MM.1S (cell line): Measurements from ENCODE around the gene RLN3.

ENCODE experiments used
- DNase-seq: peaks from one replicate; pipeline ENCODE4 v3.0.0-alpha.2; 2015
- H2AFZ ChIP-seq: fragments of 300-600 bp; sonication (generic); 2 replicates; pipeline ENCODE4 v1.6.0; 2016; ENCODE audit warnings: antibody characterized with exemption, low read length
- H3F3A ChIP-seq: fragments of 300-600 bp; sonication (generic); 2 replicates; pipeline ENCODE4 v1.6.1; 2016; ENCODE audit warnings: mild to moderate bottlenecking, antibody characterized with exemption, low read length, moderate library complexity, mixed read lengths; ENCODE audit not compliant: insufficient read depth
- H3K27ac ChIP-seq: fragments of 300-600 bp; sonication (generic); 2 replicates; pipeline ENCODE4 v1.5.1; 2016; ENCODE audit warnings: mild to moderate bottlenecking, low read length
- H3K27me3 ChIP-seq: fragments of 300-600 bp; sonication (generic); replicated peaks from 2 replicates; pipeline ENCODE4 v1.6.0; 2016; ENCODE audit warnings: low read length; ENCODE audit not compliant: insufficient read depth
- H3K36me3 ChIP-seq: fragments of 300-600 bp; sonication (generic); replicated peaks from 2 replicates; pipeline ENCODE4 v1.6.1; 2016; ENCODE audit warnings: mild to moderate bottlenecking, low read length, mixed read lengths; ENCODE audit not compliant: insufficient read depth
- H3K4me1 ChIP-seq: fragments of 300-600 bp; sonication (generic); 2 replicates; pipeline ENCODE4 v1.6.1; 2016; ENCODE audit warnings: low read length, mixed read lengths
- H3K4me2 ChIP-seq: fragments of 300-600 bp; sonication (generic); 2 replicates; pipeline ENCODE4 v1.6.0; 2016; ENCODE audit warnings: low read depth, low read length
- H3K4me3 ChIP-seq: fragments of 300-600 bp; sonication (generic); 2 replicates; pipeline ENCODE4 v1.5.1; 2016; ENCODE audit warnings: low read length, mixed read lengths
- H3K79me2 ChIP-seq: fragments of 300-600 bp; sonication (generic); 2 replicates; pipeline ENCODE4 v1.6.1; 2016; ENCODE audit warnings: mixed run types, low read length, mixed read lengths
- H3K9ac ChIP-seq: fragments of 300-600 bp; sonication (generic); 2 replicates; pipeline ENCODE4 v1.6.1; 2016; ENCODE audit warnings: low read length, mixed read lengths
- H3K9me2 ChIP-seq: fragments of 300-600 bp; sonication (generic); replicated peaks from 2 replicates; pipeline ENCODE4 v1.6.1; 2016; ENCODE audit warnings: mild to moderate bottlenecking, low read length, mixed read lengths; ENCODE audit not compliant: insufficient read depth
- H3K9me3 ChIP-seq: fragments of 300-600 bp; sonication (generic); replicated peaks from 2 replicates; pipeline ENCODE4 v1.6.1; 2016; ENCODE audit warnings: mild to moderate bottlenecking, low read length, mixed read lengths; ENCODE audit not compliant: insufficient read depth
- H4K20me1 ChIP-seq: fragments of 300-600 bp; sonication (generic); 2 replicates; pipeline ENCODE4 v1.6.1; 2016; ENCODE audit warnings: mild to moderate bottlenecking, low read length, moderate library complexity, mixed read lengths; ENCODE audit not compliant: insufficient read depth
- EZH2 ChIP-seq: fragments of 300-600 bp; sonication (generic); optimal IDR thresholded peaks from 2 replicates; pipeline ENCODE3; 2017; ENCODE audit warnings: low read depth, mild to moderate bottlenecking, antibody characterized with exemption, low read length, mixed read lengths
- EZH2phosphoT487 ChIP-seq: fragments of 300-600 bp; sonication (generic); IDR thresholded peaks from 2 replicates; pipeline ENCODE4 v1.6.1; 2018; ENCODE audit warnings: antibody characterized with exemption, low read length
- TF ChIP-seq, protein P1 (sequence below): fragments of 300-600 bp; sonication (generic); IDR thresholded peaks from 2 replicates; pipeline ENCODE4 v1.5.1; 2016; ENCODE audit warnings: antibody characterized with exemption, low read length, mixed read lengths

The RLN3 gene

GRCh38 chr19:13997631-13997962 lies 30.4 kb upstream of the RLN3 start:
- no peaks in the 10 kb centered on the region for H3K27me3 ChIP-seq

DNA sequence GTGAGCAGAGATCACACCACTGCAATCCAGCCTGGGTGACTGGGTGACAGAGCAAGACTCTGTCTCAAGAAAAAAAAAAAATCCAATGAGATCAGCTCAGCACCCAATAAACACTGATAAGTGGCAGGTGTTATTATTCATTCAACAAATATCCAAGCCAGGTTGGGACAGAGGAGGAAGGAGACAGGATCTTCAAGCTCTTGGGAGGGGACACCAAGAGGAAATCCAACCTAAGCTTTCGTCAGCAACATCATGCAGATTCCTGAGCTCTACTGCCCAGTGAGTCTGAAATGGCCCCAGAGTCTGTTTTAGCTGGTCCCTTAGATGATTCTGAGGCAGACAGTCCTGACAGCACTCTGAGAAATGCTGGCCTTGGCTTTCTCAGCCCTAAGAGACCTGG lies 29.5 kb upstream of the RLN3 start:
- Histone ChIP-seq H3K36me3 (no peaks in the 10 kb centered on the region), H4K20me1 (no peaks in the 10 kb centered on the region), H3K79me2 (peaks cover 31% of the 10 kb centered on the region), H3K27me3 (no peaks in the 10 kb centered on the region), H3K9me2 (no peaks in the 10 kb centered on the region), H2AFZ (no peak overlapping the region), H3K9ac (no peak overlapping the region), H3K4me3 (no peak overlapping the region), H3K27ac (no peak overlapping the region), H3K4me1 (no peaks in the 10 kb centered on the region), H3K9me3 (no peaks in the 10 kb centered on the region), H3K4me2 (no peak overlapping the region), H3F3A (no peaks in the 10 kb centered on the region)
- DNase-seq, result no peak
- TF ChIP-seq EZH2phosphoT487, result no peak
- TF ChIP-seq, protein P1, sequence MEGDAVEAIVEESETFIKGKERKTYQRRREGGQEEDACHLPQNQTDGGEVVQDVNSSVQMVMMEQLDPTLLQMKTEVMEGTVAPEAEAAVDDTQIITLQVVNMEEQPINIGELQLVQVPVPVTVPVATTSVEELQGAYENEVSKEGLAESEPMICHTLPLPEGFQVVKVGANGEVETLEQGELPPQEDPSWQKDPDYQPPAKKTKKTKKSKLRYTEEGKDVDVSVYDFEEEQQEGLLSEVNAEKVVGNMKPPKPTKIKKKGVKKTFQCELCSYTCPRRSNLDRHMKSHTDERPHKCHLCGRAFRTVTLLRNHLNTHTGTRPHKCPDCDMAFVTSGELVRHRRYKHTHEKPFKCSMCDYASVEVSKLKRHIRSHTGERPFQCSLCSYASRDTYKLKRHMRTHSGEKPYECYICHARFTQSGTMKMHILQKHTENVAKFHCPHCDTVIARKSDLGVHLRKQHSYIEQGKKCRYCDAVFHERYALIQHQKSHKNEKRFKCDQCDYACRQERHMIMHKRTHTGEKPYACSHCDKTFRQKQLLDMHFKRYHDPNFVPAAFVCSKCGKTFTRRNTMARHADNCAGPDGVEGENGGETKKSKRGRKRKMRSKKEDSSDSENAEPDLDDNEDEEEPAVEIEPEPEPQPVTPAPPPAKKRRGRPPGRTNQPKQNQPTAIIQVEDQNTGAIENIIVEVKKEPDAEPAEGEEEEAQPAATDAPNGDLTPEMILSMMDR, result no peak
- no peak for TF ChIP-seq EZH2

More at GRCh38 chr19:13997631-13997962, 30.4 kb upstream of the RLN3 start:
- no peak for TF ChIP-seq EZH2phosphoT487
- TF ChIP-seq EZH2, result no peak
- TF ChIP-seq, protein P1, result no peak
- H3K4me1 ChIP-seq, result no peaks in the 10 kb centered on the region
- H3K9me3 ChIP-seq, result no peaks in the 10 kb centered on the region
- no peak overlapping the region for H3K4me3 ChIP-seq
- no peak for DNase-seq
- H4K20me1 ChIP-seq, result no peaks in the 10 kb centered on the region
- no peaks in the 10 kb centered on the region for H3K9me2 ChIP-seq
- no peaks in the 10 kb centered on the region for H3K36me3 ChIP-seq
- H3K4me2 ChIP-seq, result no peak overlapping the region
- H3F3A ChIP-seq, result no peaks in the 10 kb centered on the region
- no peak overlapping the region for H3K9ac ChIP-seq
- no peak overlapping the region for H3K27ac ChIP-seq
- H2AFZ ChIP-seq, result no peak overlapping the region
- H3K79me2 ChIP-seq, result peaks cover 28% of the 10 kb centered on the region

GRCh38 chr19:13999085-13999484 lies 28.9 kb upstream of the RLN3 start:
- DNase-seq, result no peak
- H3K4me2 ChIP-seq, result no peak overlapping the region
- no peaks in the 10 kb centered on the region for H3K9me3 ChIP-seq
- TF ChIP-seq EZH2, result no peak
- H3K36me3 ChIP-seq, result no peaks in the 10 kb centered on the region
- no peak overlapping the region for H3K27ac ChIP-seq
- no peaks in the 10 kb centered on the region for H4K20me1 ChIP-seq
- H3K27me3 ChIP-seq, result no peaks in the 10 kb centered on the region
- H3K4me3 ChIP-seq, result no peak overlapping the region
- peaks cover 32% of the 10 kb centered on the region for H3K79me2 ChIP-seq
- no peaks in the 10 kb centered on the region for H3F3A ChIP-seq
- no peak overlapping the region for H2AFZ ChIP-seq
- no peak overlapping the region for H3K9ac ChIP-seq
- H3K9me2 ChIP-seq, result no peaks in the 10 kb centered on the region
- H3K4me1 ChIP-seq, result no peaks in the 10 kb centered on the region

GRCh38 chr19:14000691-14001375 lies 27.1 kb upstream of the RLN3 start:
- no peak overlapping the region for H3K9ac ChIP-seq
- no peak for TF ChIP-seq EZH2phosphoT487
- TF ChIP-seq, protein P1, result no peak
- no peak for TF ChIP-seq EZH2

More at GRCh38 chr19:14000691-14001375, 27.1 kb upstream of the RLN3 start:
- no peak for DNase-seq
- no peaks in the 10 kb centered on the region for H3K9me3 ChIP-seq
- no peak overlapping the region for H2AFZ ChIP-seq
- H3K9me2 ChIP-seq, result no peaks in the 10 kb centered on the region
- H3K27ac ChIP-seq, result no peak overlapping the region
- H3K4me2 ChIP-seq, result no peak overlapping the region
- H3K4me1 ChIP-seq, result peaks cover 8% of the 10 kb centered on the region
- H3K27me3 ChIP-seq, result no peaks in the 10 kb centered on the region
- peaks cover 7% of the 10 kb centered on the region; the same call in 1 of the 2 replicates for H3F3A ChIP-seq
- no peaks in the 10 kb centered on the region for H4K20me1 ChIP-seq
- peaks cover 44% of the 10 kb centered on the region for H3K79me2 ChIP-seq
- H3K4me3 ChIP-seq, result no peak overlapping the region
- H3K36me3 ChIP-seq, result no peaks in the 10 kb centered on the region
